HG03457 (cell line): Measurements from ENCODE around the gene HFM1.
"Not testable (repeated sequence)": the region's sequence is repeated elsewhere in the genome, so short reads cannot be mapped to it uniquely, and the experiment has no call there.

Experiments used
- ATAC-seq: cut with Tn5 transposase; IDR thresholded peaks from one replicate; pipeline ENCODE4 v1.9.1; 2021; ENCODE audit warnings: moderate number of reproducible peaks; ENCODE audit not compliant: unreplicated experiment

Gene HFM1

GRCh38 chr1:91372230-91372629, 32.4 kb downstream of the HFM1 start:
- ATAC-seq = not testable (repeated sequence)

GRCh38 chr1:91349524-91349923, 55.1 kb downstream of the HFM1 start:
- no peak for ATAC-seq

DNA sequence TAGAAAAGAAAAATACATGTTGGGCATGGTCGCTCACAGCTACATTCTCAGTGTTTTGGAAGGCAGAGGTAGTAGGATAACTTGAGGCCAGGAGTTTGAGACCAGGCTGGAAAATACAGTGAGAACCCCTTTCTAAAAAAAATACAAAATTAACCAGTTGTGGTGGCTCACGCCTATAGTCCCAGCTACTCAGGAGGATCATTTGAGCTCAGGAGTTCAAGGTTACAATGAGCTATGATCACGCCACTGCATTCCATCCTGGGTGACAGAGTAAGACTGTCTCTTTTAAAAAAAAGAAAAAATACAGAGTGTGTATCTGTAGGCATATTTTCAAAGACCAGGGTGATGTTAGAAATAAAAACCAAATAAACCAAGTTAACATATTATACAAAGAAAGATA, 57.8 kb downstream of the HFM1 start:
- no peak for ATAC-seq

DNA sequence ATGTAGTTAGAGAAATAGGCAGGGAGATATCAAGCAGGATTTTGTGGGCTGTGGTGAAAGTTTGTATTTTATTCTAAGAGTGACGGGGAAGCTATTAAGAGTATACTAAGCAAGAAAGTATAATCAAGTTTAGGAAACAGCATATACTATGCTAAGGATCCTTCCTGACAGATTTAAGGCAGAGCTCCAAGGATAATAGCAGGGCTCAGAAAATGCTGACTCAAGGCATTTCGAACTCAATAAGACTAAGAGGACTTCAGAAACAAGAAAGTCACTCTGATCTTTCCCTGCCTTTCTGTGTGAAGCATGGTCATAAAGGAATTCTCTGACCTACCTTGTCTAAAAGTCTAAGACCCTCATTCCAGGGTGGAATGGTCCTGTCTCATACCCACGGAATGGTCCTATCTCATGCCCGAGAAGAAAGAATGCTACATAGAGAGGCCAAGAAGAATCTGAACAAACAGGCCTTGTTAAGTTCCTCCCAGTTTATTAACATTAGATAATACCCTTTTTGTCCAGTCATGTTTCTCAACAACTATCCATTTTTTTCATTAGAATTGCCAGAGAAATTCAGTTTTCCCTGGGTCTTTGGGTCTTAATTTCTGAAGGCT, 59.1 kb downstream of the HFM1 start:
- no peak for ATAC-seq

GRCh38 chr1:91338501-91338900, 66.1 kb downstream of the HFM1 start:
- no peak for ATAC-seq

- no peak for ATAC-seq
Measured at GRCh38 chr1:91335603-91336002, 69.0 kb downstream of the HFM1 start.

DNA sequence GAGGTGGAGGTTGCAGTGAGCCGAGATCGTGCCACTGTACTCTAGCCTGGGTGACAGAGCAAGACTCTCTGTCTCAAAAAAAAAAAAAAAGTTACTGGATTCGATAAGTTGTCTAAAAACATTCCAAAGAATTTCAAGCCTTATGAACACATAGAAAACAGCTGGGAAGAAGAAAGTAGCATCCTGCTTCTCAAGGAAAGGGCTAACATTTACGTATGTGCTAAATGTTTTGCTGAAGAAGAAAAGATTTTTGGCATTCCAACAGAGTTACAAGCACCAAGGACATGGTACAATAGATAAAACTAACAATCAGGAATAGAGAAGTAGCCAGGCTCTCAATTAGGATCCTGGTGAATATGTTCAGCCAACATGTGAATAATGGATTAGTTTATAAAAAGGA, 69.8 kb downstream of the HFM1 start:
- no peak for ATAC-seq

GRCh38 chr1:91325456-91325855, 79.2 kb downstream of the HFM1 start:
- ATAC-seq = no peak

- no peak for ATAC-seq
Measured at GRCh38 chr1:91314643-91315042, 90.0 kb downstream of the HFM1 start.

- ATAC-seq = no peak
Measured at GRCh38 chr1:91311672-91312071, 93.0 kb downstream of the HFM1 start.

- ATAC-seq = no peak
Measured at GRCh38 chr1:91308544-91308943, 96.1 kb downstream of the HFM1 start.

- no peak for ATAC-seq
Measured at GRCh38 chr1:91307784-91308409, 96.7 kb downstream of the HFM1 start.

DNA sequence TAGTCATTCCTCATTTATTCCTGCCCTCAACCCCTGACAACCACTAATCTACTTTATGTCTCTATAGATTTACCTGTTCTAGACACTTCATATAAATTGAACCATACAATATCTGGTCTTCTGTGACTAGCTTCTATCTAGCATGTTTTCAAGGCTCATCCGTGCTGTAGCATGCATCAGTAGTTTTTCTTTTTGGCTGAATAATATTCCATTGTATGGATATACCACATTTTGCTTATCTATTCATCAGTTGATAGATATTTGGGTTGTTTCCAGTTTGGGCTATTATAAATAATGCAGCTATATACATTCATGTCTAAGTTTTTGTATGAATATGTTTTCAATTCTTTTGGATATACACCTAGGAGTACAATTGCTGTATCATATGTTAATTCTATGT, 101.5 kb downstream of the HFM1 start:
- ATAC-seq = no peak

DNA sequence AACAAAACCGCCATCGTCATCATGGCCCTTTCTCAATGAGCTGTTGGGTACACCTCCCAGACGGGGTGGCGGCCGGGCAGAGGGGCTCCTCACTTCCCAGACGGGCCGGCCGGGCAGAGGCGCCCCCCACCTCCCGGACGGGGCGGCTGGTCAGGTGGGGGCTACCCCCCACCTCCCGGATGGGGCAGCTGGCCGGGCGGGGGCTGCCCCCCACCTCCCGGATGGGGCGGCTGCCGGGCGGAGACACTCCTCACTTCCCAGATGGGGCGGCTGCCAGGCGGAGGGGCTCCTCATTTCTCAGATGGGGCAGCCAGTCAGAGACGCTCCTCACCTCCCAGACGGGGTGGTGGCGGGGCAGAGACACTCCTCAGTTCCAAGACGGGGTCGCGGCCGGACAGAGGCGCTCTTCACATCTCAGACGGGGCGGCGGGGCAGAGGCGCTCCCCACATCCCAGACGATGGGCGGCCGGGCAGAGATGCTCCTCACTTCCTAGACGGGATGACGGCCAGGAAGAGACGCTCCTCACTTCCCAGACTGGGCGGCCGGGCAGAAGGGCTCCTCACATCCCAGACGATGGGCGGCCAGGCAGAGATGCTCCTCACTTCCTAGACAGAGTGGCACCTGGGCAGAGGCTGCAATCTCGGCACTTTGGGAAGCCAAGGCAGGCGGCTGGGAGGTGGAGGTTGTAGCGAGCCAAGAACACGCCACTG, 115.6 kb downstream of the HFM1 start:
- not testable (repeated sequence) for ATAC-seq

- not testable (repeated sequence) for ATAC-seq
Measured at GRCh38 chr1:91286962-91287317, 117.7 kb downstream of the HFM1 start.

DNA sequence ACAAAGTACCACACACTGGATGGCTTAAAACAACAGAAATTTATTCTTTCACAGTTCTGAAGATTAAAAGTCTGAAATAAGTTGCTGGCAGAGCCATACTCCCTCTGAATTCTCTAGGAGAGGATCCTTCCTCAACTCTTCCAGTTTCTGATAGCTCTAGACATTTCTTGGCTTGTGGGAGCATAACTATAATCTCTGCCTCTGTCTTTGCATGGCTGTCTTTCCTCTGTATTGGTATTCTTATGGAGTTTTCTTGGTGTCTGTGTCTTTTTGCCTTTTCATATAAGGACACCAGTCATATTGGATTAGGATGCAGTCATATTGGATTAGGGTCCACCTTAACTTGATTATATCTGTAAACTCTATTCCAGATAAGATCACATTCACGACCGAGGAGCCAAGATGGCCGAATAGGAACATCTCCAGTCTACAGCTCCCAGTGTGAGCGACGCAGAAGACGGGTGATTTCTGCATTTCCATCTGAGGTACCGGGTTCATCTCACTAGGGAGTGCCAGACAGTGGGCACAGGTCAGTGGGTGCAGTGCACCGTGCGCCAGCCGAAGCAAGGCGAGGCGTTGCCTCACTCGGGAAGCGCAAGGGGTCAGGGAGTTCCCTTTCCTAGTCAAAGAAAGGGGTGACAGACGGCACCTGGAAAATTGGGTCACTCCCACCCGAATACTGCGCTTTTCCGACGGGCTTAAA, 118.2 kb downstream of the HFM1 start:
- ATAC-seq = not testable (repeated sequence)

DNA sequence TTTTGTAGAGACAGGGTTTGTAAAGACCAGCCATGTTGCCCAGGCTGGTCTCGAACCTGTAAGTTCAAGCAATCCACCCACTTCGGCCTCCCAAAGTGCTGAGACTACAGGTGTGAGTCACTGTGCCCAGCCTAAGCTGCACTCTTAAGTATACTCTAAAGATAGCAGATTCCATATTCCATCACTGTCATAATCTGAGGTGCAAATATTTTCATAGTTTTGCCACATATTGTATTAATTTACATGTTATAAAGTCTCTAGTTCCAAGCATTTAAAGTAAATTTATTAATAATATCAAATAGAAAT, 121.3 kb downstream of the HFM1 start:
- ATAC-seq = no peak

GRCh38 chr1:91282695-91283420, 121.8 kb downstream of the HFM1 start:
- no peak for ATAC-seq

DNA sequence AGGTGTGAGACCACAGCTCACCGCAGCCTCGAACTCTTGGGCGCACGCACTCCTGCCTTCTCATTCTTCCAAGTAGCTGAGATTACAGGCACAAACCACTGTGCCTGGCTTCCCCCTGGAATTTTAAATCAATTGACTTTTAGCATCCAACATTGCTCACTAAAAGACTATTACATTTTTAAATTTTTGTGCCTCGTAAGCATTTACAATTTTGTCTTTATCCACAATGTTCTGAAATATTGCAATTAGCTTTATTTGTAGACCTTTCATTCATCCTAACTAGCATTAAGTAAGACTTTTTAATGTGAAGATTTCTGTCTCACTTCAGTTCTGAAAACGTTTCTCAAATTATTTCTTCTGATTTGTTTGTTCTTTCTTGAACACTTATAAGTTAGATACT, 122.9 kb downstream of the HFM1 start:
- no peak for ATAC-seq

GRCh38 chr1:91278754-91279153, 125.9 kb downstream of the HFM1 start:
- no peak for ATAC-seq

- ATAC-seq = no peak
Measured at GRCh38 chr1:91273875-91274274, 130.8 kb downstream of the HFM1 start.
